OCI-LY1 (cell line): ENCODE data around the gene FAM89B.

Experiments used
- H2AFZ ChIP-seq: fragments of 200-600 bp; sonication (generic), shearing (Covaris generic); 2 replicates; pipeline ENCODE4 v1.6.0; 2014; ENCODE audit warnings: antibody characterized with exemption, mild to moderate bottlenecking, low read length
- H3F3A ChIP-seq: fragments of 200-600 bp; sonication (generic), shearing (Covaris generic); 2 replicates; pipeline ENCODE4 v1.6.0; 2014; ENCODE audit warnings: mild to moderate bottlenecking, antibody characterized with exemption, low read length, moderate library complexity; ENCODE audit not compliant: insufficient read depth
- H3K27ac ChIP-seq: fragments of 200-600 bp; sonication (generic); 2 replicates; pipeline ENCODE4 v1.5.1; 2014; ENCODE audit warnings: low read length, mixed run types, mild to moderate bottlenecking, low read depth; ENCODE audit not compliant: poor library complexity, severe bottlenecking
- H3K27me3 ChIP-seq: fragments of 200-600 bp; sonication (generic); 2 replicates; pipeline ENCODE4 v1.6.0; 2014; ENCODE audit warnings: antibody characterized with exemption, mild to moderate bottlenecking, low read length, moderate library complexity; ENCODE audit not compliant: insufficient read depth
- H3K36me3 ChIP-seq: fragments of 200-600 bp; sonication (generic); 2 replicates; pipeline ENCODE4 v1.6.1; 2014; ENCODE audit warnings: mild to moderate bottlenecking, antibody characterized with exemption, low read length, moderate library complexity, mixed read lengths; ENCODE audit not compliant: insufficient read depth
- H3K4me1 ChIP-seq: fragments of 200-600 bp; sonication (generic); 2 replicates; pipeline ENCODE4 v1.5.1; 2014; ENCODE audit warnings: mild to moderate bottlenecking, low read length, moderate library complexity; ENCODE audit not compliant: insufficient read depth, severe bottlenecking
- H3K4me2 ChIP-seq: fragments of 200-600 bp; sonication (generic), shearing (Covaris generic); 2 replicates; pipeline ENCODE4 v1.6.1; 2014; ENCODE audit warnings: low read length
- H3K4me3 ChIP-seq: fragments of 200-600 bp; sonication (generic); 2 replicates; pipeline ENCODE4 v1.5.1; 2014; ENCODE audit warnings: low read length, low read depth, mild to moderate bottlenecking, mixed read lengths; ENCODE audit not compliant: poor library complexity, severe bottlenecking
- H3K79me2 ChIP-seq: fragments of 200-600 bp; shearing (Covaris generic); 2 replicates; pipeline ENCODE4 v1.6.1; 2016; ENCODE audit warnings: mixed run types, low read length, mixed read lengths; ENCODE audit not compliant: insufficient read depth
- H3K9ac ChIP-seq: fragments of 200-600 bp; sonication (generic), shearing (Covaris generic); 2 replicates; pipeline ENCODE4 v1.6.1; 2014; ENCODE audit warnings: mild to moderate bottlenecking, low read length, mixed read lengths
- H3K9me2 ChIP-seq: fragments of 200-600 bp; sonication (generic), shearing (Covaris generic); 2 replicates; pipeline ENCODE4 v1.6.1; 2014; ENCODE audit warnings: low read depth, mild to moderate bottlenecking, low read length, mixed read lengths
- H3K9me3 ChIP-seq: fragments of 200-600 bp; shearing (Covaris generic); 2 replicates; pipeline ENCODE4 v1.6.1; 2014; ENCODE audit warnings: low read length, mixed read lengths
- H4K20me1 ChIP-seq: fragments of 200-600 bp; sonication (generic), shearing (Covaris generic); 2 replicates; pipeline ENCODE4 v1.6.0; 2016; ENCODE audit warnings: mild to moderate bottlenecking, low read length; ENCODE audit not compliant: insufficient read depth
- CTCF ChIP-seq: fragments of 200-600 bp; sonication (generic), shearing (Covaris generic); IDR thresholded peaks from 2 replicates; pipeline ENCODE4 v1.5.1; 2017; ENCODE audit warnings: mild to moderate bottlenecking, antibody characterized with exemption, low read length, moderate library complexity, mixed read lengths
- EZH2 ChIP-seq: fragments of 200-600 bp; sonication (generic), shearing (Covaris generic); IDR thresholded peaks from 2 replicates; pipeline ENCODE4 v1.8.0; 2017; ENCODE audit warnings: borderline replicate concordance, mixed run types, mild to moderate bottlenecking, antibody characterized with exemption, low read length, moderate library complexity, mixed read lengths

FAM89B gene

GRCh38 chr11:65555693-65556231, 16.6 kb upstream of the FAM89B start:
- Histone ChIP-seq H3K4me1 (peaks cover 30% of the 10 kb centered on the region), H3F3A (no peaks in the 10 kb centered on the region), H3K9me2 (no peaks in the 10 kb centered on the region), H3K36me3 (no peaks in the 10 kb centered on the region), H2AFZ (no peak overlapping the region), H3K9me3 (no peaks in the 10 kb centered on the region), H3K79me2 (no peaks in the 10 kb centered on the region), H3K27me3 (peaks cover 11% of the 10 kb centered on the region; the same call in 1 of the 2 replicates), H4K20me1 (no peaks in the 10 kb centered on the region), H3K4me3 (no peak overlapping the region), H3K9ac (no peak overlapping the region), H3K4me2 (no peak overlapping the region), H3K27ac (no peak overlapping the region)
- TF ChIP-seq CTCF (no peak), EZH2 (no peak)

DNA sequence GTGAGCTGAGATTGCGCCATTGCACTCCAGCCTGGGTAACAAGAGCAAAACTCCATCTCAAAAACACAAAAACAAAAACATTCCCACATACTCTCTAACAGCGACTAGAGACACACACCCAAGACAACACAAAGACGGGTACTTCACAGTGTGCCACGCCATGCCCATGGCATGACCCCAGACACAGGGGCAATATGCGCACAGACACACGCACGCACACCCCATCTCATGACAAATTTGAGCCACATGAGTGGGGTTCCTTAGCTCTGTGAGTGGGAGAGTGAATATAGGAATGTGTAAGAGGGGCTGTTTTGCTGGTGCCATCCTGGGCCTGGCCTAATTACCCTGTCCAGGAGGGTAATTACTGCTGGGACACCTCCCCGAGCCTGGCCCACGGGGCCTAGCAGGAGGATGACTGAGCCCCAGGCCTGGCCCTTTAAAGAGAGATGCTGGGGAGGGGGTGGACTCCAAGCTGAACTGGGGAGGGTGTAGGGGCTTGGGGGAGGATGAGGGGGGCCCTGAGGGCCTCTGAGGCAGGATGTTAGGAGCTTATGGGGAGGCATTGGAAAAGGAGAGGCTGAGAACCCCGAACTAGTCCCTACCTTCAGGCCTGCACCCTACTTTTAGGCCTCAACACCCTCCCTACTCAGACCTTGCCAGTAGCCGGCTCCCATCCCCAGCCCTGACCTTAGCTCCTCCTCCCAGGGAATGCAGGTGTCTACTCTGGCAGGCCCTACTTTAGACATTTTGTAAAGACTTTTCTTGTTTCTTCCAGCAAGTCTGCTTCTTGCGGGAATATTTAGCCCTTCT, 15.7 kb upstream of the FAM89B start:
- Histone ChIP-seq H3K4me3 (no peak overlapping the region), H3K9me2 (no peaks in the 10 kb centered on the region), H3K9ac (no peak overlapping the region), H3F3A (no peaks in the 10 kb centered on the region), H4K20me1 (no peaks in the 10 kb centered on the region), H3K79me2 (no peaks in the 10 kb centered on the region), H3K4me2 (no peak overlapping the region), H3K4me1 (peaks cover 20% of the 10 kb centered on the region), H3K9me3 (no peaks in the 10 kb centered on the region), H3K36me3 (no peaks in the 10 kb centered on the region), H2AFZ (no peak overlapping the region), H3K27me3 (peaks cover 11% of the 10 kb centered on the region; the same call in 1 of the 2 replicates), H3K27ac (no peak overlapping the region)
- TF ChIP-seq CTCF (no peak), EZH2 (no peak)

- H3K4me3 ChIP-seq = peak overlapping the region; percentile 39
- H4K20me1 ChIP-seq = no peaks in the 10 kb centered on the region
- H3K27ac ChIP-seq = no peak overlapping the region
- no peak overlapping the region for H3K4me2 ChIP-seq
- H3K79me2 ChIP-seq = no peaks in the 10 kb centered on the region
- no peak overlapping the region for H3K9ac ChIP-seq
- TF ChIP-seq CTCF (no peak), EZH2 (no peak)
- H3K9me2 ChIP-seq = no peaks in the 10 kb centered on the region
- H2AFZ ChIP-seq = no peak overlapping the region
- peaks cover 13% of the 10 kb centered on the region for H3K4me1 ChIP-seq
- H3K27me3 ChIP-seq = peaks cover 11% of the 10 kb centered on the region; the same call in 1 of the 2 replicates
- H3K9me3 ChIP-seq = no peaks in the 10 kb centered on the region
- no peaks in the 10 kb centered on the region for H3F3A ChIP-seq
- no peaks in the 10 kb centered on the region for H3K36me3 ChIP-seq
Measured at GRCh38 chr11:65557280-65558001, 14.9 kb upstream of the FAM89B start.
